COLO829 (cell line): ENCODE data around the gene PLA2R1.
A peak's percentile ranks its signal among the peaks of the same experiment; 100 is the strongest.

Experiments
- DNase-seq: peaks from one replicate; pipeline ENCODE4 v3.0.0; 2012; ENCODE audit warnings: low spot score

PLA2R1 gene

DNA sequence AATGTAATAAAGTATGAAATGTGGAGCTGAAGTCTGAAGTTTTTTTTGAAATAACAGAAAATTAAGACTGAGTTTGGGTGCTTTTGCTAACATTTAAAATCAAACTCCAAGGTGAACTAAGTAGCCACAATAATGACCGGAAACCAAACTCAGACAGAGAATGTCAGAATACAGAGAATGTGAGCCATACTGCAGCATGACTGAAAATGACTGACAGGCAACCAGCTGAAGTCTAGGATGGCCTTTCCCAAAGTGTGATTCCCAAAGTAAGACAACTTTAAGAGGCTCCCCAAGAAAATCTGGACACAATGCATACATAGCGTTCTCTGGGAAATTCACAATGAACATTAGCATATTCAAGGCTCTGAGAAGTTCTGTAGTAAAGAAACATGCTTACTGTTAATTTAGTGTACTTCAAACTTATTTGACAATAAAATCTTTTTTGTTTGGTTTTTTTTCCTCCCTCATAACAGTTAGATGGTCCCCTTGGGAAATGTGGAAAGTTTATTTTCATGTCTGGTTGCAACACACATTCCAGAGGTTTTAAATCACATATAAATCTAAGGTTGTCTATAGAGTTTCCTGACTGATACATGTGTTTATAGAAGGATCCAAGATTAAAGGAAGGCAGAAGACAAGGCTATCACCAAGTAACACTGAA, 28.6 kb downstream of the PLA2R1 start:
- DNase-seq, result peak; percentile 37

DNA sequence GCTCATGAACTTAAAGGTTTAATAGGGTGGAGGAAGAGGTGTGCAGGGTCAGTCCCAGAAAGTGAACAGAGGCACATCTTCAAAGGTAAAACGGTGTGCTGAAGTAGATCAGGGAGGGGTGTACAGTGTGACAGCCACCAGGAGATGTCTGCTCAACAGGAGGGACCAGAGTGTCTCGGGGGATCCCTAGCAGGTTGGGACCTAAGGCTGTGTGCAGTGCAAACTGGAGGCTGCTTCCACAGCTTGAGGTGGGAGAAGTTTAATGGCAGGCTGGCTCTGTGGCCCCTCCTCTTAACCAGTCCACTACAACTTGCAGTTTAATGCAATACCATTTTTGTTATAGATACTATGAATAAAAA, 33.2 kb downstream of the PLA2R1 start:
- DNase-seq, result no peak

GRCh38 chr2:160028431-160029269, 33.8 kb downstream of the PLA2R1 start:
- DNase-seq, result no peak

GRCh38 chr2:160022162-160022561, 40.3 kb downstream of the PLA2R1 start:
- peak; percentile 18 for DNase-seq

GRCh38 chr2:160019374-160020090, 42.9 kb downstream of the PLA2R1 start:
- no peak for DNase-seq

DNA sequence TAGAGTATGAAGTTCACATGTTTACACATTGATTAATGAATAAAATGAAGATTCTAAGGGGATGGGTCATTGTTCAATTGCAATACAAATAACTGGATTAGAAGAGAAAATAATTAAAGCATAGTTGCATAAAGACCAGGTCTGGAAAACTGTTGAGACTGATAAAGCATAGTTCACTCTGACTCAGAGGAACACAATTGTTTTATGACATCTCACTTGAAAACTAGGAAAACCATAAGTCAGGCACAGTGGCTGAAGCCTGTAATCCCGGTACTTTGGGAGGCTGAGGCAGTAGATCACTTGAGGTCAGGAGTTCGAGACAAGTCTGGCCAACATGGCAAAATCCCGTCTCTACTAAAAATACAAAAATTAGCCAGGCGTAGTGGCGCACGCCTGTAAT, 46.7 kb downstream of the PLA2R1 start:
- no peak for DNase-seq

GRCh38 chr2:160014227-160014626, 48.2 kb downstream of the PLA2R1 start:
- no peak for DNase-seq

GRCh38 chr2:160010361-160011145, 51.9 kb downstream of the PLA2R1 start:
- no peak for DNase-seq

DNA sequence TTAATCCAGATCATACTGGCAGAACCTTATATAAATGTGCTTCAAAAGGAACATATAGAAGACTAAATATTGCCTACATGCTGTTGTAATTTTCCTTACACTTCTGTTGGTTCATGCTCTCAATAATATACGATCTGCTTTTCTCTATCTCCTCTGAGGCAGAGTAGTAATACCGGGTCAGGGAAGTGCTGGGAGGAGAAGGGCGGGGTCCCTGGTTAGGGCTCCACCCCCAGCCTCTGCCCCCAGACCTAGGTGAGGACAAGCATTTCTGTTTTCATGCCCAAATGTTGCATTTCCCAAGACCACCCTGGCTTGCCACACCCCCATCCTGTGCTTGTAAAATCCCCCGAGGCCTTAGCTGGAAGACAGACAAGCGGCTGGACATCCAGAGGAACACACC, 55.3 kb downstream of the PLA2R1 start:
- DNase-seq, result no peak

DNA sequence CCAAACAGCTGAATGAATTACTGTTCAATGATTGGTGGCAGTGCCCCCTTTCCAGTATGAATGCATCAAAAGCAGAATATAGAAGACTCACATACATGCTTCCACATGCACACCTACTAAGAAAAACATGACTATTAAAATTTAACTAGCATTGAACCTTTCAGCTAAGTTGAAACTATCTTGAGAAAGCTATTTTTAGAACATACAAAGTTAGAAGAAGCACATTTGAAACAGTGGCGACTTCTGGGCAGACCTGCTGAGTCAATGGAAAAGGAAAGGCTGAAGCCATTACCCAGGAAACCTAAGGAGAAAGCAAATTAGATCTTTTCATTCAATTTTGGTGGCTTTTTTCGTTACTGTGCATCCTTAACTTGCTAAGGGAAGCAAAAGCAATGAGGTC, 55.9 kb downstream of the PLA2R1 start:
- DNase-seq, result no peak

DNA sequence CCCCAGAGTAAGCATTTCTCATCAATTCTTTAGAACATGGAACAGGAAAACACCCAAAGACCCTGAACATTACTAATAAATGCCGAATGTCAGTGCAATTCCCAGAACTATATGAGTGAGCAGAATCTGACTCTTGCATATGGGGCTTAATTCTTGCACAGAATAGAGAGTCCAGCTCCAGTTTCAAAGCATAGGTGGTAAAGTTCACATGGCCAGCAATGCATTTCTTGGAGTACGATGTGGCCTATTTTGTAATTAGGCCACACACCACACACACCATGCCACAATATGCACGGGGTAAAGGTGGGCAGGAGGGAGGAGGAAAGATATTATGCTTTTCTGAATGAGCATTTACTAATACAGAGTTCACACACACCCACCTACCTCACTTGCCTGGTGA, 56.5 kb downstream of the PLA2R1 start:
- DNase-seq, result no peak

- DNase-seq, result no peak
Measured at GRCh38 chr2:160005476-160005875, 56.9 kb downstream of the PLA2R1 start.

- no peak for DNase-seq
Measured at GRCh38 chr2:159998961-159999360, 63.5 kb downstream of the PLA2R1 start.

- no peak for DNase-seq
Measured at GRCh38 chr2:159998243-159998642, 64.2 kb downstream of the PLA2R1 start.

- no peak for DNase-seq
Measured at GRCh38 chr2:159996792-159997546, 65.4 kb downstream of the PLA2R1 start.

DNA sequence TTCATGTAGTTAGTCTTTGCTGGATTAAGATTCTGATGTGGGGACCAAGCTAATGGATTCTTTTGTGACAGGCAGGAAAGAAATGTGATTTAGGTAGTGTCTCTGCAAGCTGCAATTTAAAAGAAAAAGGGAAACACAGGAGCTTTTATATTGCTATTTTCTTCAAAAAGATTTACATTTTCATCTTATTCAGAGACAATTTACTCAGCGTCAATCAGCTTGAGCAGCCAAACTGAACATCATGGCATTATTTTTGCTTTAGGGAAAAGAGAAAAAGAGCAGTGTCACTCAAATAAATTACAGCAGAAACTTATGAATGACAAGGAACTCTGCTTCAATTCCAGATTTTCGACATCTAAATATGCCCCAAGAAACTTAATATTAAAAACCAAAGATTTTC, 67.4 kb downstream of the PLA2R1 start:
- no peak for DNase-seq

DNA sequence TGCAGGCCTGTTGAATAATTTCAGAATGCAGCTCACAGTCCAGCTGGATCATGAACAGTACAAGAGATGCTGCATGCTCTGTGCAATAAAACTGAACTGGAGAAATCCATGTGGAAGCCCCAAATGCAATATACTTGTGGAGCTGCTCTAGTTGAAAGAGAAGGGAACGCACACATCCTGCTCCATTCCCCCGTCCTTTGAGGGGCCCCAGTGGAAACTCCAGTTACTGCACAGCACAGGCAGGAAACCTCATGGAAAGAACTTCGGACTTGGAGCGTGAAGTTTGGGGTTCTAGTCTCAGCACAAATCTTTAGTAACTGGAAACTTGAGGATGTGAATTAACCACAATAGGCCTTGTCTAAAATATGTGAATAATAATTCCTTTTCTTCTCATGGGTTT, 73.2 kb downstream of the PLA2R1 start:
- DNase-seq, result no peak

GRCh38 chr2:159988412-159988970, 73.9 kb downstream of the PLA2R1 start:
- DNase-seq, result no peak

DNA sequence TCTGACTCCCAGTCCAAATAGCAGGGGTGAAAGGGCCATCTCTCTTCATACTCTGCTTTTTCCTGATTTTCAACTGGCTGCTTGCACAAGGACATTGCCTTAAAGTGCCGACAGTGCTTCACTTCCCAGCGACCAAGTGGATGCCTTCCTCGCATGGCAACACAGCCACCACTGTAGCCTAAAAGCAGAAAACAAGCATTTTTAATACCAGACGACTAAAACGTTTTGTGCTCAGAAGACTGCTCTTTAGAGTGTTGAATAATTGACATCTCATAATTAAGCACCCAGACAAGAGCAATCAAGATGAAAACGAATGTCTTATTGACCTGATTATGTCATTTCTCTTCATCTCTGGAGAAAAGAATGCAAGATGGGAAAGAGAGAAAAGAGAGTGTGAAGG, 75.2 kb downstream of the PLA2R1 start:
- DNase-seq, result no peak

- DNase-seq, result no peak
Measured at GRCh38 chr2:159985656-159986055, 76.8 kb downstream of the PLA2R1 start.

DNA sequence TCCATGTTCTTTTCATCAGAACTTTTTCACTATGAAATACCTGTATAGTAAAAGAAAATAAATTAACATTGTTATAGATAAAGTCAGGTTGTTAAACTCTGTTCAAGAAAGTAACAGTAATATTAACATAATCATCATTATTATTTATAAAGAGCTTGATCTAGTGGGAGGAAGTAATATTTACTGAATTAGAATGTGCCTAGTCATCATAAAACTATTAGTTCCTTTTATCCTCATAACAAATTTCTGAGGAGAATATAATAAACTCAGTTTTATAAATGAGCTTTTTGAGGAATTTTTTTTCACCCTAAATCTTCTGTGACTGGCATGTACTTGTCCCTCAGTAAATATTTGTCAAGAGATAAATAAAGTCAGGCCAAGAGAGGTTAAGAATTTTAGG, 78.4 kb downstream of the PLA2R1 start:
- no peak for DNase-seq
